ENCODE measurements around the gene PALM3. TPM values are rescaled to one million over a fixed set of nuclear protein-coding genes. Genes with fewer than 3 reads are reported as not detected.

Gene PALM3
- total RNA-seq (2014; rRNA removed; shearing (Covaris generic)), result 0.09 TPM in 1 of 2 replicates, not detected in the other
- not detected in 2 replicates for total RNA-seq (2022)
- not detected for Bru-seq, nascent RNA
- BruChase-seq, experiment 1, labeled RNA remaining after a 6-hour chase, result not detected
- BruChase-seq, experiment 2, labeled RNA remaining after a 2-hour chase, result not detected
- long read RNA-seq, result 0 reads

GRCh38 chr19:14061751-14062557 is at the start of gene PALM3:
Gene PALM3 (minus strand): TSS chr19:14062076. CDS start chr19:14061980, 96 bp downstream.
- no peak within 1 kb of the TSS for H3K4me3 ChIP-seq (ENCODE audit: low read depth, low read length, poor library complexity, severe bottlenecking)
- CTCF ChIA-PET (ENCODE audit: unreplicated experiment), result no interaction called here
- H2AFZ ChIP-seq (ENCODE audit: low read length), result no peak within 1 kb of the TSS
- POLR2A ChIA-PET, result interaction anchor here (0.6 kb wide), 1 partner anchor 187 kb away, joined by 4 read pairs; no protein-coding TSS in a partner anchor
- no peak within 1 kb of the TSS for H3K4me2 ChIP-seq (ENCODE audit: low read length)
- H3K9me3 ChIP-seq (ENCODE audit: low read length), result no peaks in the 10 kb centered on the region
- H3K36me3 ChIP-seq (ENCODE audit: insufficient read depth, low read length), result no peaks in the 10 kb centered on the region
- no peaks in the 10 kb centered on the region for H4K20me1 ChIP-seq (ENCODE audit: insufficient read depth, low read length)
- no peak for DNase-seq (ENCODE audit: low spot score)
- H3K79me2 ChIP-seq (ENCODE audit: insufficient read depth, low read depth, low read length), result no peaks in the 10 kb centered on the region
- H3K4me1 ChIP-seq (ENCODE audit: insufficient read depth, low read length, poor library complexity, severe bottlenecking), result peaks cover 6% of the 10 kb centered on the region
- H3K27ac ChIP-seq (ENCODE audit: low read depth, low read length, poor library complexity, severe bottlenecking), result no peak within 1 kb of the TSS
- TF ChIP-seq CTCF (conservative IDR thresholded peaks at IDR 0.05; ENCODE audit: low read length) (no peak), EZH2phosphoT487 (IDR thresholded peaks at IDR 0.05; ENCODE audit: borderline replicate concordance, low read depth, low read length) (no peak)
- intact Hi-C loops (cut with micrococcal nuclease; ENCODE audit: unreplicated experiment), result no loop called here
- no peaks in the 10 kb centered on the region for H3K9me2 ChIP-seq (ENCODE audit: insufficient read depth, low read length)
- no TSS peak for BruUV-seq (replicated peaks)

- Histone ChIP-seq H3K4me2 (ENCODE audit: low read length) (no peak overlapping the region), H3K4me1 (ENCODE audit: insufficient read depth, low read length, poor library complexity, severe bottlenecking) (peaks cover 20% of the 10 kb centered on the region), H3K4me3 (ENCODE audit: low read depth, low read length, poor library complexity, severe bottlenecking) (no peak overlapping the region), H3K9me3 (ENCODE audit: low read length) (no peaks in the 10 kb centered on the region), H3K79me2 (ENCODE audit: insufficient read depth, low read depth, low read length) (no peaks in the 10 kb centered on the region; the same call in 1 of the 2 replicates), H3K27ac (ENCODE audit: low read depth, low read length, poor library complexity, severe bottlenecking) (no peak overlapping the region), H3K36me3 (ENCODE audit: insufficient read depth, low read length) (no peaks in the 10 kb centered on the region), H3K9me2 (ENCODE audit: insufficient read depth, low read length) (no peaks in the 10 kb centered on the region), H4K20me1 (ENCODE audit: insufficient read depth, low read length) (no peaks in the 10 kb centered on the region), H2AFZ (ENCODE audit: low read length) (no peak overlapping the region)
- ChIA-PET CTCF (ENCODE audit: unreplicated experiment) (no interaction called here), POLR2A (no interaction called here)
- TF ChIP-seq CTCF (conservative IDR thresholded peaks at IDR 0.05; ENCODE audit: low read length) (no peak), EZH2phosphoT487 (IDR thresholded peaks at IDR 0.05; ENCODE audit: borderline replicate concordance, low read depth, low read length) (no peak)
- no peak for DNase-seq (ENCODE audit: low spot score)
- BruUV-seq (replicated peaks), result no TSS peak
- intact Hi-C loops (cut with micrococcal nuclease; ENCODE audit: unreplicated experiment), result no loop called here
Observed at GRCh38 chr19:14111486-14111885, 49.6 kb upstream of the PALM3 start.

DNA sequence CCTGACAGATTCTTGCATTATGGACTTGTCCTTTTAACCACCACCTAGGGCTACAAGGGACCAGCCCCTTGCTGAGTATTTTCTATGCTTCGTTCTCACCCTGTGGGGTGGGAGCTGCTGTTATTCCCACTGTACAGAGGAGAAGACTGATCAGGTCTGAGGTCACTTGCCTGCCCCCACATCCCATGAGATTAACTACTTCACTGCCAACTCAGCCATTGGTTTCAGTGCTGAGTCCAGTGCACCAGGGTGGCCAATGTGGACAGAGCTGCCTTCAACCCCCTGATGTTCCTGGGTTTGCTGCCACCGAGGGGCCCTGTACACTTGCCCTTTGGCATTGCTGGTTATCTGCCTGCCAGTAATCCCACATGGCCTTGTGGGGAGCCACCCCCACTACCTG is 48.8 kb upstream of the PALM3 start:
- no peak overlapping the region for H3K27ac ChIP-seq (ENCODE audit: low read depth, low read length, poor library complexity, severe bottlenecking)
- H3K9me3 ChIP-seq (ENCODE audit: low read length), result no peaks in the 10 kb centered on the region
- no TSS peak for BruUV-seq (replicated peaks)
- no peaks in the 10 kb centered on the region for H3K9me2 ChIP-seq (ENCODE audit: insufficient read depth, low read length)
- CTCF ChIA-PET (ENCODE audit: unreplicated experiment), result no interaction called here
- POLR2A ChIA-PET, result no interaction called here
- TF ChIP-seq EZH2phosphoT487 (IDR thresholded peaks at IDR 0.05; ENCODE audit: borderline replicate concordance, low read depth, low read length) (no peak), CTCF (conservative IDR thresholded peaks at IDR 0.05; ENCODE audit: low read length) (no peak)
- H3K4me1 ChIP-seq (ENCODE audit: insufficient read depth, low read length, poor library complexity, severe bottlenecking), result peaks cover 12% of the 10 kb centered on the region
- DNase-seq (ENCODE audit: low spot score), result no peak
- intact Hi-C loops (cut with micrococcal nuclease; ENCODE audit: unreplicated experiment), result no loop called here
- no peaks in the 10 kb centered on the region for H4K20me1 ChIP-seq (ENCODE audit: insufficient read depth, low read length)
- no peaks in the 10 kb centered on the region for H3K36me3 ChIP-seq (ENCODE audit: insufficient read depth, low read length)
- H2AFZ ChIP-seq (ENCODE audit: low read length), result no peak overlapping the region
- no peak overlapping the region for H3K4me3 ChIP-seq (ENCODE audit: low read depth, low read length, poor library complexity, severe bottlenecking)
- H3K4me2 ChIP-seq (ENCODE audit: low read length), result no peak overlapping the region
- no peaks in the 10 kb centered on the region for H3K79me2 ChIP-seq (ENCODE audit: insufficient read depth, low read depth, low read length)

Measured in OCI-LY7 (cell line).